SJCRH30 (cell line): ENCODE results near the gene ZBTB25. TPM values are rescaled to one million over a fixed set of nuclear protein-coding genes. Genes with fewer than 3 reads are reported as not detected.

Experiments
- DNase-seq, 2 experiments: peaks; one replicate each; pipeline ENCODE4 v3.0.0-alpha.2; 2015 to 2020
- H3K27ac ChIP-seq: fragments of 250-450 bp; sonication (Bioruptor Pico); 2 replicates; pipeline ENCODE4 v1.5.1; 2020; ENCODE audit warnings: mild to moderate bottlenecking, moderate library complexity
- H3K27me3 ChIP-seq: fragments of 250-450 bp; sonication (Bioruptor Pico); 2 replicates; pipeline ENCODE4 v1.5.1; 2020; ENCODE audit warnings: mild to moderate bottlenecking, moderate library complexity
- H3K36me3 ChIP-seq: fragments of 250-450 bp; sonication (Bioruptor Pico); 2 replicates; pipeline ENCODE4 v1.5.1; 2020; ENCODE audit warnings: mild to moderate bottlenecking, moderate library complexity
- H3K4me1 ChIP-seq: fragments of 250-450 bp; sonication (Bioruptor Pico); 2 replicates; pipeline ENCODE4 v1.5.1; 2020; ENCODE audit warnings: mild to moderate bottlenecking, moderate library complexity
- H3K4me3 ChIP-seq: fragments of 250-450 bp; sonication (Bioruptor Pico); 2 replicates; pipeline ENCODE4 v1.5.1; 2020; ENCODE audit warnings: mild to moderate bottlenecking, moderate library complexity
- H3K9me3 ChIP-seq: fragments of 250-450 bp; sonication (Bioruptor Pico); replicated peaks from 2 replicates; pipeline ENCODE4 v1.5.1; 2020; ENCODE audit warnings: mild to moderate bottlenecking, moderate library complexity
- total RNA-seq: library from RNA; depleted of rRNA; stranded (reverse); fragments of >200 nt; shearing (Covaris generic); gene quantifications from 2 replicates; pipeline ENCODE4 v1.2.3, GENCODE V29; 2014

Gene ZBTB25
- total RNA-seq, 1 experiment from 2014 or later = 7.0 TPM

- H3K27ac ChIP-seq = no peak overlapping the region
- no peaks in the 10 kb centered on the region for H3K36me3 ChIP-seq
- no peak overlapping the region for H3K4me3 ChIP-seq
- H3K9me3 ChIP-seq = no peaks in the 10 kb centered on the region
- no peak for DNase-seq
- no peaks in the 10 kb centered on the region for H3K27me3 ChIP-seq
- H3K4me1 ChIP-seq = no peaks in the 10 kb centered on the region
These were observed 29.6 kb downstream of the ZBTB25 start for GRCh38 chr14:64474041-64474440.

- H3K27ac ChIP-seq = no peak overlapping the region
- H3K9me3 ChIP-seq = no peaks in the 10 kb centered on the region
- H3K27me3 ChIP-seq = no peaks in the 10 kb centered on the region
- H3K36me3 ChIP-seq = no peaks in the 10 kb centered on the region
- no peak for DNase-seq
- peaks cover 8% of the 10 kb centered on the region for H3K4me1 ChIP-seq
- H3K4me3 ChIP-seq = no peak overlapping the region
These were observed 35.2 kb downstream of the ZBTB25 start for GRCh38 chr14:64468451-64468850.

- Histone ChIP-seq H3K27me3 (no peaks in the 10 kb centered on the region), H3K27ac (no peak overlapping the region), H3K4me3 (no peak overlapping the region), H3K4me1 (peaks cover 8% of the 10 kb centered on the region), H3K36me3 (no peaks in the 10 kb centered on the region), H3K9me3 (no peaks in the 10 kb centered on the region)
- no peak for DNase-seq
These were observed 36.1 kb downstream of the ZBTB25 start for GRCh38 chr14:64467566-64467965.

- Histone ChIP-seq H3K27ac (no peak overlapping the region), H3K27me3 (no peaks in the 10 kb centered on the region), H3K9me3 (no peaks in the 10 kb centered on the region), H3K36me3 (no peaks in the 10 kb centered on the region), H3K4me1 (peaks cover 8% of the 10 kb centered on the region), H3K4me3 (no peak overlapping the region)
- DNase-seq = no peak
These were observed 36.5 kb downstream of the ZBTB25 start for GRCh38 chr14:64467101-64467500.

GRCh38 chr14:64465831-64466554 lies 37.6 kb downstream of the ZBTB25 start:
- Histone ChIP-seq H3K9me3 (no peaks in the 10 kb centered on the region), H3K4me1 (peaks cover 8% of the 10 kb centered on the region), H3K27ac (no peak overlapping the region), H3K27me3 (no peaks in the 10 kb centered on the region), H3K36me3 (peaks cover 3% of the 10 kb centered on the region; the same call in 1 of the 2 replicates), H3K4me3 (peak overlapping the region; percentile 62)
- no peak for DNase-seq

GRCh38 chr14:64465191-64465822 lies 38.3 kb downstream of the ZBTB25 start, which contains the start of gene AKAP5:
TSS of gene AKAP5 (plus strand) at chr14:64465499. CDS start at chr14:64468395, 2,896 bp downstream.
- H3K9me3 ChIP-seq = no peaks in the 10 kb centered on the region
- no peak within 1 kb of the TSS for H3K27ac ChIP-seq
- no peaks in the 10 kb centered on the region for H3K27me3 ChIP-seq
- H3K4me1 ChIP-seq = peaks cover 8% of the 10 kb centered on the region
- DNase-seq = peak; percentile 44 to 57
- peaks cover 4% of the 10 kb centered on the region for H3K36me3 ChIP-seq
- H3K4me3 ChIP-seq = peak within 1 kb of the TSS; percentile 62

GRCh38 chr14:64464651-64465050 lies 39.0 kb downstream of the ZBTB25 start:
- Histone ChIP-seq H3K27ac (no peak overlapping the region), H3K27me3 (no peaks in the 10 kb centered on the region), H3K4me3 (peak overlapping the region; percentile 62), H3K9me3 (no peaks in the 10 kb centered on the region), H3K36me3 (peaks cover 9% of the 10 kb centered on the region), H3K4me1 (peaks cover 8% of the 10 kb centered on the region)
- no peak for DNase-seq

GRCh38 chr14:64463873-64464272 lies 39.8 kb downstream of the ZBTB25 start:
- Histone ChIP-seq H3K27me3 (no peaks in the 10 kb centered on the region), H3K4me1 (peaks cover 8% of the 10 kb centered on the region), H3K27ac (no peak overlapping the region), H3K36me3 (peaks cover 9% of the 10 kb centered on the region), H3K4me3 (no peak overlapping the region), H3K9me3 (no peaks in the 10 kb centered on the region)
- no peak for DNase-seq

GRCh38 chr14:64463195-64463594 lies 40.4 kb downstream of the ZBTB25 start:
- Histone ChIP-seq H3K36me3 (peaks cover 9% of the 10 kb centered on the region), H3K4me3 (no peak overlapping the region), H3K4me1 (peaks cover 8% of the 10 kb centered on the region), H3K27ac (no peak overlapping the region), H3K27me3 (no peaks in the 10 kb centered on the region), H3K9me3 (no peaks in the 10 kb centered on the region)
- no peak for DNase-seq

GRCh38 chr14:64461221-64461620 lies 42.4 kb downstream of the ZBTB25 start:
- Histone ChIP-seq H3K4me1 (peaks cover 7% of the 10 kb centered on the region), H3K9me3 (no peaks in the 10 kb centered on the region), H3K27me3 (no peaks in the 10 kb centered on the region), H3K27ac (no peak overlapping the region), H3K36me3 (peaks cover 16% of the 10 kb centered on the region), H3K4me3 (no peak overlapping the region)
- no peak for DNase-seq

- Histone ChIP-seq H3K27ac (no peak overlapping the region), H3K4me1 (peaks cover 2% of the 10 kb centered on the region; the same call in 1 of the 2 replicates), H3K36me3 (peaks cover 29% of the 10 kb centered on the region), H3K4me3 (no peak overlapping the region), H3K9me3 (no peaks in the 10 kb centered on the region), H3K27me3 (no peaks in the 10 kb centered on the region)
- DNase-seq = no peak
These were observed 44.1 kb downstream of the ZBTB25 start for GRCh38 chr14:64459405-64460136.

GRCh38 chr14:64454671-64455070 lies 49.0 kb downstream of the ZBTB25 start:
- Histone ChIP-seq H3K27me3 (no peaks in the 10 kb centered on the region), H3K4me1 (no peaks in the 10 kb centered on the region), H3K4me3 (no peak overlapping the region), H3K36me3 (peaks cover 49% of the 10 kb centered on the region), H3K9me3 (no peaks in the 10 kb centered on the region), H3K27ac (no peak overlapping the region)
- no peak for DNase-seq

GRCh38 chr14:64450255-64450654 lies 53.4 kb downstream of the ZBTB25 start:
- Histone ChIP-seq H3K27ac (no peak overlapping the region), H3K27me3 (no peaks in the 10 kb centered on the region), H3K9me3 (no peaks in the 10 kb centered on the region), H3K36me3 (peaks cover 65% of the 10 kb centered on the region), H3K4me3 (no peak overlapping the region), H3K4me1 (peaks cover 11% of the 10 kb centered on the region)
- DNase-seq = no peak

- DNase-seq = no peak
- Histone ChIP-seq H3K27me3 (no peaks in the 10 kb centered on the region), H3K4me3 (no peak overlapping the region), H3K36me3 (peaks cover 59% of the 10 kb centered on the region), H3K27ac (no peak overlapping the region), H3K4me1 (peaks cover 19% of the 10 kb centered on the region), H3K9me3 (no peaks in the 10 kb centered on the region)
These were observed 55.6 kb downstream of the ZBTB25 start for GRCh38 chr14:64447876-64448670.
